Measurements from ENCODE around the gene METAP1.
"Not testable (repeated sequence)": the region's sequence is repeated elsewhere in the genome, so short reads cannot be mapped to it uniquely, and the experiment has no call there.

METAP1 gene

GRCh38 chr4:99099311-99099710, 103.8 kb downstream of the METAP1 start:
- H3K36me3 ChIP-seq (ENCODE audit: insufficient read depth, low read length), result no peaks in the 10 kb centered on the region
- no peak overlapping the region for H3K4me3 ChIP-seq (ENCODE audit: low read depth, low read length)
- H3K27me3 ChIP-seq (ENCODE audit: insufficient read depth, low read length), result no peaks in the 10 kb centered on the region
- H3K27ac ChIP-seq (ENCODE audit: low read depth, low read length), result no peak overlapping the region
- no peaks in the 10 kb centered on the region for H3K79me2 ChIP-seq (ENCODE audit: control insufficient read depth, insufficient read depth, low read length, unreplicated experiment)
- H3K4me1 ChIP-seq (ENCODE audit: control insufficient read depth, insufficient read depth, low read length, unreplicated experiment), result no peaks in the 10 kb centered on the region
- H2AFZ ChIP-seq (ENCODE audit: low read length, unreplicated experiment), result no peak overlapping the region

GRCh38 chr4:99099814-99100213, 104.3 kb downstream of the METAP1 start:
- H3K36me3 ChIP-seq (ENCODE audit: insufficient read depth, low read length); H3K4me1 ChIP-seq (ENCODE audit: control insufficient read depth, insufficient read depth, low read length, unreplicated experiment); H3K79me2 ChIP-seq (ENCODE audit: control insufficient read depth, insufficient read depth, low read length, unreplicated experiment); H3K4me3 ChIP-seq (ENCODE audit: low read depth, low read length); H3K27me3 ChIP-seq (ENCODE audit: insufficient read depth, low read length); H3K27ac ChIP-seq (ENCODE audit: low read depth, low read length); H2AFZ ChIP-seq (ENCODE audit: low read length, unreplicated experiment): not testable (repeated sequence)

GRCh38 chr4:99100876-99101275, 105.4 kb downstream of the METAP1 start:
- H3K36me3 ChIP-seq (ENCODE audit: insufficient read depth, low read length), result no peaks in the 10 kb centered on the region
- no peaks in the 10 kb centered on the region for H3K4me1 ChIP-seq (ENCODE audit: control insufficient read depth, insufficient read depth, low read length, unreplicated experiment)
- no peak overlapping the region for H3K27ac ChIP-seq (ENCODE audit: low read depth, low read length)
- no peak overlapping the region for H3K4me3 ChIP-seq (ENCODE audit: low read depth, low read length)
- no peaks in the 10 kb centered on the region for H3K79me2 ChIP-seq (ENCODE audit: control insufficient read depth, insufficient read depth, low read length, unreplicated experiment)
- no peaks in the 10 kb centered on the region for H3K27me3 ChIP-seq (ENCODE audit: insufficient read depth, low read length)
- H2AFZ ChIP-seq (ENCODE audit: low read length, unreplicated experiment), result no peak overlapping the region

- H2AFZ ChIP-seq (ENCODE audit: low read length, unreplicated experiment), result no peak overlapping the region
- H3K36me3 ChIP-seq (ENCODE audit: insufficient read depth, low read length), result no peaks in the 10 kb centered on the region
- no peak overlapping the region for H3K27ac ChIP-seq (ENCODE audit: low read depth, low read length)
- H3K4me1 ChIP-seq (ENCODE audit: control insufficient read depth, insufficient read depth, low read length, unreplicated experiment), result no peaks in the 10 kb centered on the region
- no peaks in the 10 kb centered on the region for H3K79me2 ChIP-seq (ENCODE audit: control insufficient read depth, insufficient read depth, low read length, unreplicated experiment)
- no peaks in the 10 kb centered on the region for H3K27me3 ChIP-seq (ENCODE audit: insufficient read depth, low read length)
- no peak overlapping the region for H3K4me3 ChIP-seq (ENCODE audit: low read depth, low read length)
Observed at GRCh38 chr4:99102634-99103033, 107.1 kb downstream of the METAP1 start.

GRCh38 chr4:99103166-99103565, 107.6 kb downstream of the METAP1 start:
- H3K27me3 ChIP-seq (ENCODE audit: insufficient read depth, low read length), result no peaks in the 10 kb centered on the region
- H2AFZ ChIP-seq (ENCODE audit: low read length, unreplicated experiment), result no peak overlapping the region
- H3K79me2 ChIP-seq (ENCODE audit: control insufficient read depth, insufficient read depth, low read length, unreplicated experiment), result no peaks in the 10 kb centered on the region
- H3K4me1 ChIP-seq (ENCODE audit: control insufficient read depth, insufficient read depth, low read length, unreplicated experiment), result no peaks in the 10 kb centered on the region
- no peak overlapping the region for H3K27ac ChIP-seq (ENCODE audit: low read depth, low read length)
- no peaks in the 10 kb centered on the region for H3K36me3 ChIP-seq (ENCODE audit: insufficient read depth, low read length)
- no peak overlapping the region for H3K4me3 ChIP-seq (ENCODE audit: low read depth, low read length)

GRCh38 chr4:99104153-99104552, 108.6 kb downstream of the METAP1 start:
- no peaks in the 10 kb centered on the region for H3K4me1 ChIP-seq (ENCODE audit: control insufficient read depth, insufficient read depth, low read length, unreplicated experiment)
- no peak overlapping the region for H2AFZ ChIP-seq (ENCODE audit: low read length, unreplicated experiment)
- no peaks in the 10 kb centered on the region for H3K27me3 ChIP-seq (ENCODE audit: insufficient read depth, low read length)
- H3K4me3 ChIP-seq (ENCODE audit: low read depth, low read length), result no peak overlapping the region
- no peaks in the 10 kb centered on the region for H3K36me3 ChIP-seq (ENCODE audit: insufficient read depth, low read length)
- H3K27ac ChIP-seq (ENCODE audit: low read depth, low read length), result no peak overlapping the region
- H3K79me2 ChIP-seq (ENCODE audit: control insufficient read depth, insufficient read depth, low read length, unreplicated experiment), result no peaks in the 10 kb centered on the region

GRCh38 chr4:99109286-99109685, 113.8 kb downstream of the METAP1 start:
- not testable (repeated sequence) for H3K27me3 ChIP-seq (ENCODE audit: insufficient read depth, low read length); H2AFZ ChIP-seq (ENCODE audit: low read length, unreplicated experiment); H3K79me2 ChIP-seq (ENCODE audit: control insufficient read depth, insufficient read depth, low read length, unreplicated experiment); H3K4me1 ChIP-seq (ENCODE audit: control insufficient read depth, insufficient read depth, low read length, unreplicated experiment); H3K27ac ChIP-seq (ENCODE audit: low read depth, low read length); H3K4me3 ChIP-seq (ENCODE audit: low read depth, low read length); H3K36me3 ChIP-seq (ENCODE audit: insufficient read depth, low read length)
